Suppressor macrophage (primary cell): ENCODE data around the gene NF1.

ENCODE experiments used
- DNase-seq, 4 experiments: peaks; one replicate each; pipeline ENCODE4 v3.0.0-alpha.2; 2020 to 2022

Gene NF1

DNA sequence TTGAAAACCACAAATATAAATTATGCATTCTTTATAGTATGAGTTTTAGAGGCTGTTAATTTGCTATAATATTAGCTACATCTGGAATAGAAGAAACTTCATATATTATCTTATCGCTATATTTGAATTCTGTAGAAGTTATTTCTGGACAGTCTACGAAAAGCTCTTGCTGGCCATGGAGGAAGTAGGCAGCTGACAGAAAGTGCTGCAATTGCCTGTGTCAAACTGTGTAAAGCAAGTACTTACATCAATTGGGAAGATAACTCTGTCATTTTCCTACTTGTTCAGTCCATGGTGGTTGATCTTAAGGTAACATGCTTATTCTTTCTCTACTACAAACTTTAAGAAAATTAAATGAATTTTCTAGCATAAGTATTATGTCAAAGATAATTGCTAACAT is 105.5 kb downstream of the NF1 start:
- DNase-seq = peak in 3 of 4 experiments; percentile 22 to 36 (median 23)

DNA sequence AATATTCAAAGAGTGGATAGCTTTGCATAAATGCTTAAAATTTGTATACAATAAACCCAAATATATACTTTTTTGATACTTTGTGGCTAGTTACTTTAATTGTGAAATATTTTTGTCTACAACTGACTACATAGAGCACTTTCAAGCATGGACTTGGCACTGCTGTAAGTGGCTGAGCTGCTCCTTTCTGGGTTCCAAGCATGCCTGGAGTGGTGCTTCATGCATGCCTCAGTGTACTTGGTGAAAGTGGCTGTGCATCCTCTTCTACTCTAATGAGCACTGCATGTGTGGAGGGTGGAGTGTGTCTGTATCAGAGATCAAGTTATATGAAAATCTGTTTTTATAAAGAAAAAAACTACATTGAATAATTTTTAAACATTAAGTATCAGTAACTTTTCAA is 108.2 kb downstream of the NF1 start:
- no peak for DNase-seq

DNA sequence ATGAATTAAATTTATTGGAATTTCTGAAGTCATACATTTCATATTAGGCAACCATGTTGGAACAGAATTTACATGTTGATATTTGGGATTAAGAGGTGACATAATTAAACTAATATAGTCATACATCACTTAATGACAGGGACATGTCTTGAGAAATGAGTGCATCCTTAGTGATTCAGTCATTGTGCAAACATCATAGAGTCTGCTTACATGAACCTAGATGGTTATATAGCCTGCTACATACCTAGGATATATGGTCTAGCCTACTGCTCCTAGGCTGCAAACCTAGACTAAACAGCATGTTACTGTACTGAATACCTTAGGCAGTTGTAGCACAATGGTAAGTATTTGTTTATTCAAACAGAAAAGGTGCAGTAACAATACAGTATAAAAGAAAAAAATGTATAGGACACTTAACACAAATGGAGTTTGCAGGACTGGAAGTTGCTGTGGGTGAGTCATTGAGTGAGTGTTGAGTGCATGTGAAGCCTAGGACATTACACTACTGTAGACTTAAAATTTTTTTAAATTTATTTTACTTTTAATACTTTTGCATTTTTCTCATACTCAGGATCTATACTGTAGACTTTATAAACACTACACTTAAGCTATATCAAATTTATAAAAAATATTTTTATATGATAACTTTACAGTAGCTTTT is 116.7 kb downstream of the NF1 start:
- no peak for DNase-seq

DNA sequence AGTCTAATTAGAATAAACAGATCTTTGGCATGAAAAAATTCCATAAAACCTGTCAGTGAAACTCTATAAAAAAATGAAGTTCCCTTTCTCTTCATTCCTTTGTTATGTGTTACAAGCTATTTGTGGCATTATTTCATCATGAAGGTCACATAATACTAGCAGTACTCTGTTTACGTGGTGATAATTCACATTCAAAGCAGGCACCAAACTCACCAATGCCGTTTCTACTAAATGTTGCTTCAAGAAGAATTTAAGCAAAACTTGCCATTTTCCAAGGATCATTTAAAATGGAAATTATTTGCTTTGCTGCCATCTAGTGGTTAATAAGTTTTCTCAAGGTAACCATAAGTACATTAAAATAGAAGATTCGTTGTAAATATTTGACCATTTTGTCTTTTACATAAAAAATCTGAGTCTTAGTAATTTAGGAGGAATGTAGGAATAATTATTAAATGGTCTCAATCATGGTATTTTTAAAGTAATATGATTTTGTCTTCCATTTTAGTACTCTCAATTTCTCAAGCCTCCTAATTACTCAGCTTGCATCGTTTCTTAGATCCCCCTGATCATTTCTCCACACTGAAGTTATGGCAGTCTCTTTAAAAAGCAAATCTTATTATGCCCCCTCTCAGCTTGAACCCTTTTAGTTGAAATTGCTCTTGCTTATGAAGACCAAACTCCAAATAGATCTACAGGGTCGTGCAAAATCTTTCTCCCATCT is 121.4 kb downstream of the NF1 start:
- DNase-seq = peak in 2 of 4 experiments; percentile 65 to 79

DNA sequence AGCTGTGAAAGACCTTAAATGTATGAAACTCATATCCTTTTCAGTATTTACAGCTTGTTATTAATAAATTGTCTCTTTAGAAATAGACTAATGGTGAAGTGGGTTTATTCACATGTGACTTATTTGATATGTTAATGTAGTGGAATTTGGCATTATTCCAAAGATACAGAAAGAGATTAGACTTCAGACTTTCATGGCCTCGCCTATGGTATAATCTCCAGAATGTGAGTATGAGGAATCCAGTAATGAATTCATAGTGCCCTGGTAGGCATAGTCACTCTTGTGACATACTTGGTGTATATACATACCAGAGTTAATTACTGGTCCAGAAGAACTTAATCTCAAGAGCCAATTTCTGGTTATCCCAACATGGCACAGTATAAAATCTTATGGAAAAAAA is 129.6 kb downstream of the NF1 start:
- no peak for DNase-seq

DNA sequence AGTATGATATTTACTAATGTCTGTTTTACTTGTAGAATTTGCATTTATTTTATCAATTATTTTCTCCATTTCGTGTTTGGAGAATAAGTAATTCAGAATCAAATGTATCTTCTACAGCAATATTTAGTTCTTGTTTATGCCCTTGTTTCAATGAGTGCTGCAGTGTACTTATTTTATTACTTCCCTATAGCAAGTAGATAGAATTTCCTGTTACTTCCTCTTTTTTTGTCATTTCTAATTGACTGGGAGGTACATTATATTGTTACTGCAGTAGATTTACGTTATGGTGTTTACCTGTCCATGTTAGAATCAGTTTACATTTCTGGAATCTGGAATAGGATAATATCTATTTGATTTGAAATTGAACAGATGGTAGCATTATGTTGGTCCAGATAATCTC is 131.1 kb downstream of the NF1 start:
- DNase-seq = peak in 2 of 4 experiments; percentile 68 to 71

DNA sequence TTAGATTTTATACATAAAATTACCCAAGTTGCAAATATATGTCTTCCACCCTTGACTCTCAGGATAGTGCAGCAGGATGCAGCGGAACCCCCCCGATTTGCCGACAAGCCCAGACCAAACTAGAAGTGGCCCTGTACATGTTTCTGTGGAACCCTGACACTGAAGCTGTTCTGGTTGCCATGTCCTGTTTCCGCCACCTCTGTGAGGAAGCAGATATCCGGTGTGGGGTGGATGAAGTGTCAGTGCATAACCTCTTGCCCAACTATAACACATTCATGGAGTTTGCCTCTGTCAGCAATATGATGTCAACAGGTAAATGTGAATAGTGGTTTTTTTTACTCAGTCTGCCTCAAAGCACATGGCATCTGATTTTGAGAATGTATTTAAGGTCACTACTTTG is 131.6 kb downstream of the NF1 start:
- DNase-seq = peak in 3 of 4 experiments; percentile 17 to 26 (median 22)

DNA sequence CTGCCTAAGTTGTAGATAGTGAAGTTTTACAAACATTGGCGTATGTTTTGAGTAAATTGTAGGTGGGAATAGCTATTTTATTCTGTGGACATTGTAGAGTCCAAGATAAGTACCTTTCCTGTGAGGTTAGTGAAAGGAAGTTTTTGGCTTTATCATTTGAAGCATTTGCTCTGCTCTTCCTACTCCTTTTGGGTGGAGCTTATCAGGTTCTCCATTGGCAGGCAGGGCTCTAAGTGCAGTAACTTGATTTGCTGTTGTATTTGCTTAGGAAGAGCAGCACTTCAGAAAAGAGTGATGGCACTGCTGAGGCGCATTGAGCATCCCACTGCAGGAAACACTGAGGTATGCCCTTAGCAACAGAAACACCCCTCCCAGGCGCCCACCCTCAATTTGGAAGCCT is 132.2 kb downstream of the NF1 start:
- no peak for DNase-seq

DNA sequence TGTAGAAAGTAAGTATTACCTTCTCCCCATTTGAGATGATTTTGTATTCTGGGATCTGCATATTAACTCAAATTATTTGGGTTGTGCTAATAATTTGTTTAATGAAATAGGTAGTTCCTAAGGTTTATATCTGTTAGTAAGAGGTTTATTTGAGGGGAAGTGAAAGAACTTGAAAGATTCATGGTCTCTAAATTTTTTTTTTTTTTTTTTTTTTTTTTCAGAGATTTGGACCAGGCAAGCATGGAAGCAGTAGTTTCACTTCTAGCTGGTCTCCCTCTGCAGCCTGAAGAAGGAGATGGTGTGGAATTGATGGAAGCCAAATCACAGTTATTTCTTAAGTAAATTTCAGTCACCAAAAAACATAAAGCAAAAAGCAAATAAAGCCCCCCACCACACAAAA is 137.1 kb downstream of the NF1 start:
- no peak for DNase-seq

DNA sequence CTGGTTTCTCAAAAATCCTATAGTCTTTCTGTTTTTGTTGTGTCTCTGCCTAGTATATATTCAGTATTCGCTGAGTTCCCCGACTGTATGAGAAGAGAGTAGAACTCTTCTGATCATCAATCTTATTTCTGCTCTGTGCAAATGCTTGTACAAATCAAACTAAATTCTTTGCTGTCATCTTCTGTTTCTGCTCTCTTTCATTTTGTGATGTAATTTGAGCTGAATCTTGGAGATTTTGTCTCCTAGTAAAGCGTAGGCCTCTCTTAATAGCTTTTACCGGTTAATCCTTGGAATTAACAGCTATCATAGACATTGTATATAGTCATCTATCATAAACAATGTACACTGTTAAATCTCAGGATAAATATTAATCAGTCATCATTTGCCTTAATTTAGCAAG is 140.3 kb downstream of the NF1 start:
- DNase-seq = no peak

DNA sequence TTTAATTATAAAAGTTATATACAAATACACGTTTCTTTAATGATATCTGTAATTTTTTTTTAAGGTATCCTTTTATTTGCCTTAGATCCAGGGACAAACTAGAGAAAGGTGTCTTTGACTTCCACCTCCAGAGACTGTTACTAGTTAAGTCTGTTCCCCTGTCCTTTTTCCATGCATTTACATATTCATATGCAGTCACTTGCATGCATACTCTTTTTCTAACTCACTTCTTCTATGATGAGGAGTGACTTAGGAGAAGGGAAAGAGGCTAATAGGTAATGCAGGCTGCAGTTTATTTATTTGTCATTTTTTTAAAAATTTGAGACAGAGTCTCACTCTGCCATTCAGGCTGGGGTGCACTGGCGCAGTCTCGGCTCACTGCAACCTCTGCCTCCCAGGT is 141.4 kb downstream of the NF1 start:
- no peak for DNase-seq

DNA sequence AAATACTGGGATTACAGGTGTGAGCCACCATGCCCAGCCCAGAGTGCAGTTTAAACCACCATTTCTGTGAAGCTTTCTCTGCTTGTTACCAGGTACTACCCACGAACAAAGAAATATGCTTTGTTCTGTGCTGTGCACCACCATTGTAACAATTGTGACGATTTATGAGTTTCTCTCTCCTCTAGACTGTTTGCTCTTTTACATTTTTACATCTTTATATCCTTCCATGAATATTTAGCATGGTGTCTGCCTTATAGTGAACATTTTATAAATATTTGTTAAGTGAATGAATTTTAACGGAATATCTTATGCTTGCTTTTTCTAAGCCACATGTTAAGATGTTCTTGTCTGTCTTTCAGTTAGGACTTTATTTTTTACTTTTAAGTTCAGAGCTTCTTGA is 141.9 kb downstream of the NF1 start:
- DNase-seq = no peak

DNA sequence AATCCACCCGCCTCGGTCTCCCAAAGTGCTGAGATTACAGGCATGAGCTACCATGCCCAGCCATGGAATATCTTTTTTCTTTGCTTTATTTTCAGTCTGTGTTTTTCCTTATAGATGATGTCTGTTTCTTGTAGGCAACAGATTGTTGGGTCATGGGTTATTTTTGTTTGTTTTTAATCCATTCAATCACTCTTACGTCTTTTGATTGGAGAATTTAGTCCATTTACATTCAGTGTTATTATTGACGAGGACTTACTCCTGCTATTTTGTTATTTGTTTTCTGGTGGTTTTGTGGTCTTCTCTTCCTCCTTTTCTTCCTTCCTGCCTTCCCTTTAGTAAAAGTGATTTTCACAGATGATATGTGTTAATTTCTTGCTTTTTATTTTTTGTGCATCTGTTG is 146.3 kb downstream of the NF1 start:
- no peak for DNase-seq

DNA sequence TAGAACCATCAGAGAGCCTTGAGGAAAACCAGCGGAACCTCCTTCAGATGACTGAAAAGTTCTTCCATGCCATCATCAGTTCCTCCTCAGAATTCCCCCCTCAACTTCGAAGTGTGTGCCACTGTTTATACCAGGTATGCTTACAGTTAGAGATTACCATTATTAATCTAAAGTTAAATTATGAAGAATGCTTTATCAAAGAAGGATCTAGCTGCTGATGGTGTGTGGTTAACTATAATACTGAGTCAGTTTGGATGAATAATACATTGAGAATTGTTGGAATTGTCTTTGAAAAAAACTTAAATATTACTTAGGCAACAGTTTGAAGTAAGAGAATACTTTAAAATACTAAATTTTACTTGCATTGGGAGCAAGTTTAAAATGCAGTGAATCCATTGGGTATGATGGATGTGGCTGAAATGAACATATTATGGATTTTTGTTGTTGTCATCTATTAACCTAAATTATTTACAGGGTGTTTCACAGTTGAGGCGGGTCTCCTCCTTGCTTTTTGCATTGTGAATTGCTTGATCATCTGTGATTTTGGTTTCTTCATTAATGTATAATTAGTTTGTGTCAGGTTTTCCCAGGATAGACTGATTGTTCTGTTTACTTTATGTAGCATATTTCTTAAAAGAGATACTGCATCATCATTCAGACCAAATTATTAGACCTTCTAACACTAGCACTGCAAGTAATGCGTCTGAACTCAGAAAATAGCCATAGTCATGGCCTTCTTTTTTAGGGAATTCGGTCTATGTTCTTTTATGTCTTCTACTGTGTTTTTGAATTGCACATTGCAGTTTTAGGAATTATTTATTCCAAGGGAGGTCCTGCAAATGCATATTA is 154.4 kb downstream of the NF1 start:
- no peak for DNase-seq

DNA sequence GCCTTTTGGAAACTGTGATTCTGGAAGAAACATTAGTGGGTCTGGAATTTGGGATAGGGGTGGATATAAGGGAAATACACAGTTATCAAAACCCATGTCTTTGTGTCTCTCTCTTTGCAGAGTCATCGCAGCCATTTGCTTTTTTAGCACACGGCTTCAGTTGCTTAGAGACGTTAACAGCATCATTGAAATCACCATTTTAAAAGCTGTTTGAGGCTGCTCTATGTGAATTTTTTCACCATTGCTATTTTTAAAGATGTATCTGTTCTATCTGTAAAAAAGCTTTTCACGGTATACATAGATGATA is 155.0 kb downstream of the NF1 start:
- no peak for DNase-seq

DNA sequence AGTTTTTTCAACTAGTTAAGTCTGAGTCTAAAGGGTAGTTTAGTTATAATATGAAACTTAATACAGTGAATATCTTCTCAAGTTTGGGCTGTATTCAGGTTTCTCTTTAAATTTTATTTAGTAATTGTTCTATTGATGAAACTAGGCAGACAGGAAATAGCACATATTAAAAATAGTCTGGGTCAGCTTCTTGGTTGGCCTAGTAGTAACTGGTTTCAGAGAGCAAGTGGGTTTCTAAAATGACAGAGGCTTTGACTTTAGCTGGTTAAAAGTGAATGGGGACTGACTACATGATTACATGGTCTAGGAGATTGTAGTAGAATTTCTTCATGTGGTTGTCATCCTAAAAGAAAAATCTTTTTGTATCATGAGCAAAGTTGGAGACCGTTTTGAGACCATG is 155.5 kb downstream of the NF1 start:
- no peak for DNase-seq

DNA sequence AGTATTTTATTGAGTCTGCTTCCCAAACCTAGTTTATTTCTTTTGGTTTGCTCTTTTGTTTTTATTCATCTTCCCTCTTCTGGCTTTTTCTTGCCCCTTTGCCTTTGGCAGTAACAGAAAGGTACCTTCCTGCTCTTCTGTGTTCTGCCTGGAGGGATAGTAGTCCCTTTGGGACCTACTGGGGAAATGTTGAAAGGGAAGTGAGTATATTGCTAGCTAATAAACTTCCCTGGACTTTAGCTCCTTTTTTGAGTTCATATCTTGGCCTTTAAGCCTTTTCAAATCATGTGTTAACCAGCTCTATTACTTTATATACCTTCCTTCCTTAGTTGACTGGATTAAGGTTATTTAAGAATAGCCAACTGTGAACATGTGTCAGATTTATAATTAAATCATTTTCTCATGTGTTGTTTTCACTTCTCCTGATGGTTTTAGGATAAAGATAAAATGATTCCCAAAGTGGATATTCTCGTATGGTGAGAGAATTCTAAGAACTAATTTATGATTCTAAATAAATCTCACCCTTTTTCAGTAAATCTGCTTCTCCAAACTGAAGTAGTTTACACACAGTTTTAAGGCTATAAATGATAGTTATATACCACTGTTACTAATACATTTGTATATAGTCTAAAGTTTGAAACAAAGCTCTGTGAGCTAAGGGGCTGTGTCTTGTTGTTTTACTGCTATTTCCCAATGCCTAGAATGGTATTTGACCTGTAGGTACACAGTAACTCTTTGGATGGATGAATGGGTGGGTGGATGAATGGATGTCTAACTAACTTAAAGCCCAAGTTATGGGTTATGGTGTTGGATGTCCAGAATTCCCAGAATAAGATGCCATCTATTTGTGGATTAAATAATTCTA is 156.6 kb downstream of the NF1 start:
- no peak for DNase-seq

DNA sequence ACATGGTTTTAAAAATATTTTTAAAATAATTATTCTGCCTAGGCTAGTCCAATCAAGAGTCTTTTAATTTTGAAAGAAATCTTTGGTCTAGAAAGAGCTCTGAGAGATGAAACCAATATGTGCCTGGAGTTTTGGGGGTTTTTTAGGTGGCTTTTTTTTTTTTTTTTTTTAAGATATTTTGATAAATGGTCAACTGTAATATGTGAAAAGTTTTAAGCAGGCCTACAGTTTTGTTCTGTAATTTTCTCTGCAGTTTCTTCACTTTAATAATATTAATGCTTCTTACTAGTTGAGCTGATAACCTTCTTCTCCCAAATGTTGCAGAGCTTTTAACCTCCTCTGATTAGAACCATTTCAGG is 157.2 kb downstream of the NF1 start:
- DNase-seq = no peak

DNA sequence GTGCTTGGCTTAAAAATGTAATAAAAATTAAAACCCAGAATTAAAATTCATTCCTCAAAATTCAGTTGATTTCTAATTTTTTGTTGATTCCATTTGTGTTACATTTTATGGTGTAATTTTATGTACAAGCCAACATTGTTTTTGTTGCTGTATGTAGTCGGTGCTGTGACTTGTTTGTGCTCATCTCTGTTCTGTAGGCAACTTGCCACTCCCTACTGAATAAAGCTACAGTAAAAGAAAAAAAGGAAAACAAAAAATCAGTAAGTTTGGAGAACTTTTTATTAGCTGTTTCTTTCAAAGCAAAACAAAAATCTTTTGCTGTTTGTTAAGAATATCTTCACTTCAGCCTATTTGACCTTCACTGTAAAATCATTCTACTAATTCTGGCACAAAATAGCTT is 158.0 kb downstream of the NF1 start:
- no peak for DNase-seq

DNA sequence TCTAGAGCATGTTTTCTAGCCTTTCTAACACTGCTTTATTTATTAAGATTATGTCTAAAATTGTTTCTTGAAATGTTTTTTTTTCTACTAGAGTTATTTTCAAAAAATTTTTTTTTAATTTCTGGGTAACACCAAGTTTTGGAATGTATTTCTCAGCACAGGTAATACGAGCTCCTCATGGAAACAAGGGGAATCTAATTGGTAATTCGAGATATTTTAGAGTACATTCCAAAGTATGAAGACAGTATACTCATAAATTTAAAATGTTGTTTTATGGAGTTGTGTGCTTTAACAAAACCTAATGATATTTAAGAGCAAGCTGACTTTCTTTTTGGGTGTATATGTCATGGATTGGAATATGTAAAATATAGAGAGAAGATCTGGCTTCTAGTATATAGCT is 159.9 kb downstream of the NF1 start:
- DNase-seq = no peak

DNA sequence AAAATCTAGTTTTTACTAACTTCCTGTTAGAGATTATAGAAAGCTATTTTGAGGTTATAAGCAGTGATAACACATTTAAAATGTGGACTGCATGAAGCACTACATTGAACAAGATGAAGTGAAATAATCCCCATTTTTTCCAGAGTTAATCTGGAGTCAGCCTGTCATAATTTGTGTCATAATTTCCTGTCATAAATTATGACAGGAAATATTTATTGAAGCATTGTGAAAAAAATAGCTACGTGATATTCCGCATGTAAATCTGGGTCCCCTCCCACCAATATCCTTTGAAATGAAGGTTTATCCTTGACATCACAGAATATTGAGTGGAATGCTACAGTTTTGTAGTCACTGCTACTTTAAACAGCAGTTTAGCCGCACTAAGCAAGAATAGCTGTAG is 162.2 kb downstream of the NF1 start:
- DNase-seq = no peak

DNA sequence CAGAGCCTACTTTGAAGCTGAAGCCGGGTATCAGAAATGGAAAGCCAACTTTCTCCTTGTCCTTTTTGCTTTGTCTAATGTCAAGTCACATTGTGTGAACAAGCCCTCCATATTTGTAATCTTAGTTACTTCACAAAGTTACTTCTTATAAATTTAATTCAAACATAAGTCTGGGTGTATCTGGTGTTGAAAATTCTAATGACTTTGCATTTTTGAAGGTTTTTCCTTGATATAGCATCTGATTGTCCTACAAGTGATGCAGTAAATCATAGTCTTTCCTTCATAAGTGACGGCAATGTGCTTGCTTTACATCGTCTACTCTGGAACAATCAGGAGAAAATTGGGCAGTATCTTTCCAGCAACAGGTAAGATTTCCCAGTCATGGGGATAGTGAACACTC is 165.4 kb downstream of the NF1 start:
- no peak for DNase-seq

DNA sequence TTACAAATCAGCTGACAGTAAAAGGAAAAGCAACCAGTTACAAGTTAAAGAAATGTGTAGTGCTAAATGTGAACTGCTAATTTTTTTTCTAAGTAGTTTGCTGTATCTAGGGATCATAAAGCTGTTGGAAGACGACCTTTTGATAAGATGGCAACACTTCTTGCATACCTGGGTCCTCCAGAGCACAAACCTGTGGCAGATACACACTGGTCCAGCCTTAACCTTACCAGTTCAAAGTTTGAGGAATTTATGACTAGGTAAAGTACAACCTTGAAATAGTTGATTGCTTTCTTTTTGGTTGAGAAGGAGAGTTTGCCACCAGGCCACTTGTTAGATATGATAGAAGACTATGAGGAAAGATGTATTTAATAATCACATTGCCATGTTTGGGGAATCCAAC is 166.8 kb downstream of the NF1 start:
- DNase-seq = no peak
